ENCODE data around the gene CNKSR3.

The CNKSR3 gene

GRCh38 chr6:154383273-154383672 lies 127.2 kb downstream of the CNKSR3 start:
- DNase-seq (ENCODE audit: low read depth): no peak

DNA sequence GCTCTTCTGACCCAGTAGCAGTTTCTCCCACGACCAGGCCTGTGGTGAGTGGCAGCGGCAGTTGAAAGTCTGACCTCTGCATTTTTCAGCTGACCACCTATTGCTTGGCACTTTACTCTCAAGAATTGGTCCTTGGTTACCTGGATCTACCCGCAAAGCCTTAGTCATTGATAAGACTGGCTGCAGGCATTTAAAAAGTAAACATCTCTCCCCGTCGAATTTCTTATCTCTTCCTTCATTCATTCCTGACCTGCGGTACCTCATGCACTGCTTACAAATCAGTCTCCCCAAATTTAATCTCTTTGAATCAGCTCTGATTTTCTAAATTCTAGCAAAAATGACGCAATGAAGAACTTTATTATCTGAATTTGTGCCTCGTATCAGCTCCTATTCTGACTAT lies 127.7 kb downstream of the CNKSR3 start:
- peak; percentile 80 for DNase-seq (ENCODE audit: low read depth)

DNA sequence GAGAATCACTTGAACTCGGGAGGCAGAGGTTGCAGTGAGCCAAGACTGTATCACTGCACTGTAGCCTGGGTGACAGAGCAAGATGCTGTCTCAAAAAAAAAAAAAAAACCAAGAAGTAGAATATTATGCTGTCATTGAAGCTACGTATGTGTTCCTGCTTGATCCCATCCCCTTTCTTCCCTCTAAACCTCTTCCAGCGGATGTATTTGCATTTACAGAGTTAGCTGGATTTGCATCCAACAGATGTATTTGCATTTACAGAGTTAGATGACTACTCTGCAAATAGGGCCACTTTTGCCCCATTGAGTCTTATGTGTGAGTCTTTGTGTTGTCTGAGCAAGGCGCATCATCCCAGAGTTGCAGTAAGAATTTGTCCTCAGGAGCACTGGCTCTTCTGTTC lies 128.9 kb downstream of the CNKSR3 start:
- DNase-seq (ENCODE audit: low read depth): no peak

DNA sequence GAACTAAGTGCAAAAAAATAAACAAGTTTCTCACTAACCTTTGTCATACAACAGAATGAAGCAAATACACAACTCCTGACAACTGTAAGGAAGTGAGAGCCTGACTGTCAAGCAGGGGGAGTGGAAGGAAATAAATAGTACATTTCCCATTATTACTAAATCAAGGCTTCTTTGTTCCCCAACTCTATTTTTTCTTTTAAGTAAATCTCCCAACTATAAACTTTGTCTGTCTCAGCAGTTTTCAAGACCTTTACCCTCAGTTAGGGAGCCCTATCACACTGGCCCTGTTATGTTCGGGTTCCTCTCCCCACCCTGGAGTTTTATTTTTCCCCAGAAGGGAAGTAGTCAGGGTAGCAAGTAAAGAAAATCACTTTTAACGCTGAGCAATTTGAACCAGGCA lies 129.7 kb downstream of the CNKSR3 start:
- no peak for DNase-seq (ENCODE audit: low read depth)

- DNase-seq (ENCODE audit: low read depth): no peak
Measured at GRCh38 chr6:154379585-154379984, 130.9 kb downstream of the CNKSR3 start.

- no peak for DNase-seq (ENCODE audit: low read depth)
Measured at GRCh38 chr6:154378518-154378917, 132.0 kb downstream of the CNKSR3 start.

- DNase-seq (ENCODE audit: low read depth): no peak
Measured at GRCh38 chr6:154377726-154378125, 132.8 kb downstream of the CNKSR3 start.

DNA sequence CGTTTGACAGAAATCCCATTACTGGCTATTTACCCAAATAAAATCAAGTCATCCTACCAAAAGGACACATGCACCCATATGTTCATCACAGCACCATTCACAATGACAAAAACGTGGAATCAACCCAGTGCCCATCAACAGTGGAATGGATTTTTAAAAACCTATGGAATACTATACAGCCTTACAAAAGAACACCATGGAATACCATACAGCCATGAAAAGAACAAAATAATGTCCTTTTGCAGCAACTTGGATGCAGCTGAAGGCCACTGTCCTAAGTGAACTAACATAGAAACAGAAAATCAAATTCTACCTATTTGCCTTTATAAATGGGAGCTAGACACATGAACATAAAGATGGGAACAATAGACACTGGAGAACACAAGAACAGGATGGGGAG lies 136.5 kb downstream of the CNKSR3 start:
- DNase-seq (ENCODE audit: low read depth): no peak

DNA sequence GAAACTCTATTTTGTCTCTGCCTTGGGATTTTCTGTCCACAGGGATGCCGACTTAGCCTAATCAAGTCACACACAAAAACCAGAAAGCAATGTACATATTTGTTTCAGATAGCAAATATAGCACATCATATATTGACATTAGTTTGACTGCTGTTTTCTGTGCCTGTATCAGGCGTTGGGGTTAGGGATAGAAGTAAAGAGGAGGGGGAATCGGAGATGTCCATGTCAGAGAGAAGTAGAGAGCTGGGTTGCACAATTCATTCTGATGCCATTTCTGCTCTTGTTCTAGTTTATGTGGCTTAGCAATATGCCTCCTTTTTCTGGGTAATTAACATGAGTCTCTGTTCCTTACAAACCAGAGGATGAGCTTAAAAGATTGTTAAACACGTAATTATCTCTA lies 139.2 kb downstream of the CNKSR3 start:
- no peak for DNase-seq (ENCODE audit: low read depth)

DNA sequence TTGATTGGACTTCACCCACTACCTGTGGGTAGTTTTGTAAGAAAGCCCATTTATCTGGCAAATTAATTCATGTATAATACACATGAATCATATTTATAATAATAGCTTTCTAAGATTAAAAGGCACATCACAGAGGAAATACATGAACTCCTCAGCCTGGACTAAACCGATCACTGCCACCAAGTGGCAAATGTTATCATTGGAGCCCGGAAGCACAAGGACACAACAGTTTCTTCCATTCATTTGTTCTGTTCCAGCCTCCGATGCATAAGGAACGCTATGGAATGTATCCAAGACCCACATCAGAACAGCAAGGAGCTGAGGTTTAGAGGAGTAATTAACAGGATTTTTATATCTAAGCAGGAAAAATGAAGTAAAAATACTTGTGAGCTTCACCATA lies 139.9 kb downstream of the CNKSR3 start:
- peak; percentile 16 for DNase-seq (ENCODE audit: low read depth)

DNA sequence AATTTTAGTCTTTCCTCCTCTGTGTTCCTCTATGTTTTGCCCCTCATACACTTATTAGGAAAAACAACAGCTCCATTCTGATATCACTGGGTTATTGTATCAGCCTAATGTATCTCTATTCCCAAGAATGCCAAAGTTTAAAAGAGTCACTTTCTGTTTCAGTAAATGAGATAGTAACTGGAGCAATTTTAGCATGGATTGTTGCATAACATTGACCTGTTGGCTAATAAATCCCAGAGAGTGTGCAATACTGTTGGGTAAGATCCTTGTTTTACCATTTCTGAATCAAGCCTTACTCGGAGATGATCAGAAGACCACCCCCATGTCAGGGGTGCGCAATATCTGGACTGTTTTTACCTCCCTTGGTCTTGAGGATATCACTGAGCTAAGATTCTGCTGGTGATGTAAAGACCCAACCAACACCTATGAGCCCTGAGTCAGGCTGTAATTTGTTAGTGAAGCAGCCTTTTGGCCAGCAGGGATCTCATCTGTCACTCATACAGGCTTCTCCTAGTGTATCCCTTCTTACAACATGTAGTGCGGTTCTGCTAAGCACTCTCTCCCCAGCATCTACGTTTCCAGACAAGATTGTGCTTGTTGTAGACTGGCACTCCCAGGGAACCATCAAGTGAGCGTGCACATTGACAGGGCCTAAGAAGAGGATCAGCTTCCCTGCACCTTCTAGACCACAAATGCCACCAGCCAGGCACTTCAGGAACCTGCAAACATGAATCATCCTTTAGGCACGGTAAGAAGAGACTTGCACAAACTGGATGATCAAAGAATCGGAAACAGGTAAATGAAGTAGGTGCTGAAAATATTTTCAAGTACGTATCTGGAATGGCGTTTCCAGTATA lies 142.4 kb downstream of the CNKSR3 start:
- DNase-seq (ENCODE audit: low read depth): peak; percentile 45

GRCh38 chr6:154367336-154367735 lies 143.1 kb downstream of the CNKSR3 start:
- no peak for DNase-seq (ENCODE audit: low read depth)

DNA sequence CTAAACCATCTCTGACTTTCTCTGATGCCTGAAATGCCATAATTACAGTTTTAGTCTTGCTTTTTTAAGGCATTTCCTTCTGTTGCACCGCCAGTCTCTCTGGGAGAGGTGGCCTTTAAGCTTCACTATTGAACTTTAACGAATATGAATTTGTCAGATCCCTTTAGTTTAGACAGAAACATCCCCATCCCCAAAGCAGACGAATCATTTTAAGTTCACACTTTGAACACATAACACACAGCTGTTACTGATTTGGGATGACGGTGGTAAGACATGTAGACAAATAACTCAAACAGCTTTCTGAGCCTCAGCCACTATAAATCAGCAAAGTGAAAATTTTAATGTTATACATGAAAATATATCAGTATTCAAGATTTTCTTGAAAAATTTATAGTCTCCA lies 146.7 kb downstream of the CNKSR3 start:
- no peak for DNase-seq (ENCODE audit: low read depth)

DNA sequence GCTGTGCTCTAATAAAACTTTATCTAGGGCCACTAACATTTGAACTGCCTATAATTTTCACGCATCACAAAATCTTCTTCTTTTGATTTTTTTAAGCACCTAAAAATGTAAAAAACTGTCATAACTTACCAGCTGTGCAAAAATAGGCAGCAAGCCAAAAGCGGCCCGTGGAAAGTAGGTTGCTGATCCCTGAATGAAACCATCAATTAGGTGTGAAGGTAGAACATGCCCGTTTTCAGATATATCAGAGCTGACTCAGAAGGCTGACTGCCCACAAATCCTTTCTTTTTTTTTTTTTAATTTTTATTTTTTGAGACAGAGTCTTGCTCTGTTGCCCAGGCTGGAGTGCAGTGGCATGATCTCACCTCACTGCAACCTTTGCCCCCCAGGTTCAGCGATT lies 149.0 kb downstream of the CNKSR3 start:
- DNase-seq (ENCODE audit: low read depth): no peak

- DNase-seq (ENCODE audit: low read depth): no peak
Measured at GRCh38 chr6:154360476-154360875, 150.0 kb downstream of the CNKSR3 start.

DNA sequence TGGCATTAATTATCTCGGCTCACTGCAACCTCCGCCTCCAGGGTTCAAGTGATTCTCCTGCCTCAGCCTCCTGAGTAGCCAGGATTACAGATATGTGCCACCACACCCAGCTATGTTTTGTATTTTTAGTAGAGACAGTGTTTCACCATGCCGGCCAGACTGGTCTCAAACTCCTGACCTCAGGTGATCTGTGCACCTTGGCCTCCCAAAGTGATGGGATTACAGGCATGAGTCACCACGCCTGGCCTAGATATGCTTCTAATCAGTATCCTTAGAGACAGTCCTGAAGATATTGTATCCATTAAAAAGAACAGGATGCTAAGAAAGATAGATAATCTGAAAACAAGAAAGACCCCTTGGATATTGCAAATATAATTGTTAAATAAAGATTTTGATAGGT lies 150.8 kb downstream of the CNKSR3 start:
- DNase-seq (ENCODE audit: low read depth): no peak

- no peak for DNase-seq (ENCODE audit: low read depth)
Measured at GRCh38 chr6:154359161-154359574, 151.3 kb downstream of the CNKSR3 start.

DNA sequence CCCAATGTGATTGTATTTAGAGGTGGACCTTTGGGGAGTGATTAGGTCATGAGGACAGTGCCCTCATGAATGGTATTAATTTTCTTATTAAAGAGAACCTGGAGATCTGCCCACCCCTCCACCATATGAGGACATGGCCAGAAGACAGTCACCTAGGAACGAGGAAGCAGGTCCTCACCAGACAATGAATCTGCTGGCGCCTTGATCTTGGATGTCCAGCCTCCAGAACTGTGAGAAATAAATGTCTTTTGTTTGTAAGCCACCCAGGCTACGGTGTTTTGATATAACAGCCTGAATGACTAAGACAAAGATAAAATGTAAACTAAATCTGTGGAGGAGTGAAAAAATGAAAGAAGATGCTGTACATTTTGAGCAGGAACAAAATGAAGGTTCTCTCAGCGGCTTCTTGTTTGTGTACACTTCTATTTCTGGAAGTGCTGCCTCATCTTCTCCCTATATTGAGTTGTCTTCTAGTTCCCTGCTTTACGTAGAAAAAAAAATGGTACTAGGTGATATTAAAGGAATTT lies 152.4 kb downstream of the CNKSR3 start:
- DNase-seq (ENCODE audit: low read depth): peak; percentile 42

DNA sequence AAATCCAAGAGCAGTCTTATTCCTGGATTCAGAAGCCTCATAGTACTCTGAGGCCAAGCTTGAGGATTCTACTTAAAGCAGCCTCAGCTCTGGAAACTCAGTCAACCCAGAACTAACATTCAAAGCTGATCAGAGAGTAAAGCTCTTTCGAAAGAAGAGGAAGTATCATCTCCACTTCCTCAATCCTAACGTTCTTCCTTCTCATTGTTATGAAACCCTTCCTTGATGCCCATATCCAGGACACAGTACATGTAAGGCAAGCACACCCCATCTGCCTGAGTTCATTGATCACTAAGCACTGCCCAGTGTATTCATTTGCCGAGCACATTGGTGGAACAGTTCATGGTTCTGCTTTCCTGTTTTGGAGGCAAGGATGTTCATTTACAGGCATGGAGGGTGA lies 153.8 kb downstream of the CNKSR3 start, which contains the start of gene IPCEF1:
IPCEF1 (minus strand) TSS at position 114 of the 400 bp plus-strand sequence. CDS start 90,856 bp downstream, outside the sequence.
- DNase-seq (ENCODE audit: low read depth): no peak

- no peak for DNase-seq (ENCODE audit: low read depth)
Measured at GRCh38 chr6:154356113-154356512, 154.4 kb downstream of the CNKSR3 start.

DNA sequence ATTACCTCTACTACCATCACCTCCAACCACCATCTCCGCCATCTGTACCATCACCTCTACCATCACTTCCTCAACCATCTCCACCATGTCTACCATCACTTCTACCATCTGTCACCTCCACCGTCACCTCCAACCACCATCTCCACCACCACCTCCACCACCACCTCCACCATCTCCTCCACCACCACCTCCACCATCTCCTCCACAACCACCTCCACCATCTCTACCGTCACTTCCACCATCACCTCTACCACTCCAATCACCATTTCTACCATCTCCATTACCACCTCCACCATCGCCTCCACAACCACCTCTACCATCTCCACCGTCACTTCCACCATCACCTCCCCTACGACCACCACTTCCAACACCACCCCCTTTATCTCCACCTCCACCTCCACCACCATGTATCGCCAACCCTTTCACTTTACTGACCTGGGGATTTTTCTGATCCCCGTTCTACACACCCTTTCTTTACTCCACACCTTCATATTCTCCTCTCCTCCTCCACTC lies 156.2 kb downstream of the CNKSR3 start:
- DNase-seq (ENCODE audit: low read depth): no peak

GRCh38 chr6:154353626-154354025 lies 156.9 kb downstream of the CNKSR3 start:
- DNase-seq (ENCODE audit: low read depth): no peak

GRCh38 chr6:154352898-154353585 lies 157.4 kb downstream of the CNKSR3 start:
- DNase-seq (ENCODE audit: low read depth): no peak
